GM23338 (cell line): ENCODE results near the gene FAM78A. TPM values are rescaled to one million over a fixed set of nuclear protein-coding genes. Genes with fewer than 3 reads are reported as not detected.

Experiments
- ATAC-seq: fragments of 200-7000 bp; cut with Tn5 transposase; 3 replicates; pipeline ENCODE4 v1.9.1; 2020
- DNase-seq: peaks from one replicate; pipeline ENCODE4 v3.0.0-alpha.2; 2015; ENCODE audit warnings: low spot score
- H2AFZ ChIP-seq: fragments of 200-600 bp; sonication (generic); 2 replicates; pipeline ENCODE4 v1.8.0; 2016; ENCODE audit warnings: antibody characterized with exemption, mild to moderate bottlenecking, moderate library complexity
- H3F3A ChIP-seq: fragments of 200-600 bp; sonication (generic); replicated peaks from 2 replicates; pipeline ENCODE4 v1.8.0; 2017; ENCODE audit warnings: antibody characterized with exemption, mixed run types, low read depth
- H3K27ac ChIP-seq: fragments of 200-600 bp; sonication (generic); 2 replicates; pipeline ENCODE4 v1.6.1; 2016; ENCODE audit warnings: low read depth
- H3K27me3 ChIP-seq: fragments of 200-600 bp; sonication (generic); 2 replicates; pipeline ENCODE4 v1.8.0; 2016; ENCODE audit warnings: mild to moderate bottlenecking, mixed run types, moderate library complexity; ENCODE audit not compliant: insufficient read depth
- H3K36me3 ChIP-seq: fragments of 200-600 bp; sonication (generic); 2 replicates; pipeline ENCODE4 v1.8.0; 2016; ENCODE audit warnings: mild to moderate bottlenecking; ENCODE audit not compliant: insufficient read depth
- H3K4me1 ChIP-seq: fragments of 200-600 bp; sonication (generic); 2 replicates; pipeline ENCODE4 v1.8.0; 2016; ENCODE audit warnings: mild to moderate bottlenecking, moderate library complexity; ENCODE audit not compliant: insufficient read depth
- H3K4me2 ChIP-seq: fragments of 200-600 bp; sonication (generic); 2 replicates; pipeline ENCODE4 v1.7.1; 2017; ENCODE audit warnings: mixed run types
- H3K4me3 ChIP-seq: fragments of 200-600 bp; sonication (generic); 2 replicates; pipeline ENCODE4 v1.6.1; 2016; ENCODE audit warnings: mixed run types
- H3K79me2 ChIP-seq: fragments of 200-600 bp; sonication (generic); replicated peaks from 2 replicates; pipeline ENCODE4 v1.8.0; 2017; ENCODE audit warnings: mild to moderate bottlenecking; ENCODE audit not compliant: insufficient read depth
- H3K9me2 ChIP-seq: fragments of 200-600 bp; sonication (generic); 2 replicates; pipeline ENCODE4 v1.8.0; 2017; ENCODE audit not compliant: insufficient read depth
- H4K20me1 ChIP-seq: fragments of 200-600 bp; sonication (generic); replicated peaks from 2 replicates; pipeline ENCODE4 v1.8.0; 2017; ENCODE audit warnings: mild to moderate bottlenecking; ENCODE audit not compliant: insufficient read depth
- H3K27ac Mint-ChIP-seq: 2 replicates; pipeline ENCODE4 v1.8.0; 2020; ENCODE audit warnings: inconsistent platforms, mild to moderate bottlenecking, moderate library complexity, mixed read lengths
- H3K27me3 Mint-ChIP-seq: 3 replicates; pipeline ENCODE4 v1.8.0; 2022; ENCODE audit warnings: low read depth, mild to moderate bottlenecking, moderate library complexity, mixed read lengths, inconsistent platforms; ENCODE audit not compliant: insufficient read depth, poor library complexity
- H3K36me3 Mint-ChIP-seq: 3 replicates; pipeline ENCODE4 v1.8.0; 2021; ENCODE audit warnings: low read depth, mild to moderate bottlenecking, inconsistent platforms, moderate library complexity, mixed read lengths
- H3K4me1 Mint-ChIP-seq: 3 replicates; pipeline ENCODE4 v1.8.0; 2020; ENCODE audit warnings: mild to moderate bottlenecking, inconsistent platforms, mixed read lengths
- H3K4me3 Mint-ChIP-seq: 3 replicates; pipeline ENCODE4 v1.8.0; 2021; ENCODE audit warnings: moderate library complexity, mild to moderate bottlenecking, inconsistent platforms, mixed read lengths
- H3K9me3 Mint-ChIP-seq: 3 replicates; pipeline ENCODE4 v1.8.0; 2020; ENCODE audit warnings: moderate library complexity, mild to moderate bottlenecking, inconsistent platforms, mixed read lengths
- CREB1 ChIP-seq: fragments of 250-450 bp; sonication (Bioruptor Pico); IDR thresholded peaks from 2 replicates; pipeline ENCODE4 v1.5.0; 2020; ENCODE audit warnings: low read depth, mild to moderate bottlenecking, moderate library complexity
- EZH2 ChIP-seq: fragments of 200-600 bp; sonication (generic); IDR thresholded peaks from one replicate; pipeline ENCODE4 v1.8.0; 2017; ENCODE audit warnings: antibody characterized with exemption, mild to moderate bottlenecking, low read depth; ENCODE audit not compliant: unreplicated experiment
- EZH2phosphoT487 ChIP-seq: fragments of 200-600 bp; sonication (generic); IDR thresholded peaks from one replicate; pipeline ENCODE4 v1.8.1; 2018; ENCODE audit warnings: antibody characterized with exemption; ENCODE audit not compliant: unreplicated experiment
- JUNB ChIP-seq: IDR thresholded peaks from one replicate; pipeline ENCODE4 v1.6.1; 2016; ENCODE audit warnings: antibody characterized with exemption; ENCODE audit not compliant: unreplicated experiment
- NANOG ChIP-seq: IDR thresholded peaks from 2 replicates; pipeline ENCODE4 v1.6.1; 2016; ENCODE audit warnings: antibody characterized with exemption, borderline replicate concordance
- POLR2AphosphoS5 ChIP-seq: IDR thresholded peaks from 2 replicates; pipeline ENCODE4 v1.6.1; 2016; ENCODE audit warnings: antibody characterized with exemption, low read depth
- STAT1 ChIP-seq: IDR thresholded peaks from one replicate; pipeline ENCODE4 v1.6.1; 2016; ENCODE audit warnings: antibody characterized with exemption; ENCODE audit not compliant: unreplicated experiment
- ZNF114 ChIP-seq: fragments of 250-450 bp; sonication (Bioruptor Pico); IDR thresholded peaks from 2 replicates; pipeline ENCODE4 v1.5.0; 2020; ENCODE audit warnings: mild to moderate bottlenecking, moderate library complexity
- ZNF331 ChIP-seq: fragments of 250-450 bp; sonication (Bioruptor Pico); IDR thresholded peaks from 2 replicates; pipeline ENCODE4 v1.5.0; 2020; ENCODE audit warnings: low read depth, mild to moderate bottlenecking, moderate library complexity
- polyA plus RNA-seq: library from polyadenylated mRNA; unstranded; fragments of >200 nt; fragmentation: Nextera tagmentation; extraction: Ambion mirVana; gene quantifications from 2 replicates; pipeline ENCODE4 v1.2.1, GENCODE V29; 2016
- total RNA-seq: library from RNA; depleted of rRNA; stranded (reverse); fragments of >200 nt; shearing (Covaris generic); gene quantifications from 2 replicates; pipeline ENCODE4 v1.2.3, GENCODE V29; 2014
- TF ChIP-seq, protein P1 (sequence below): IDR thresholded peaks from one replicate; pipeline ENCODE4 v1.6.1; 2018; ENCODE audit warnings: antibody characterized with exemption; ENCODE audit not compliant: unreplicated experiment
- TF ChIP-seq, protein P2 (sequence below): fragments of 250-450 bp; sonication (Bioruptor Pico); IDR thresholded peaks from 2 replicates; pipeline ENCODE4 v1.5.0; 2020; ENCODE audit warnings: mild to moderate bottlenecking, moderate library complexity
- TF ChIP-seq, protein P3 (sequence below), 2 experiments: fragments of 200-600 bp in 1 of 2; sonication (generic) in 1 of 2; conservative IDR thresholded peaks; 2 replicates each; pipeline versions ENCODE4 v1.5.1 to v1.6.1; 2016 to 2017; ENCODE audit warnings: antibody characterized with exemption in 2 of 2, low read depth in 2 of 2, mild to moderate bottlenecking in 2 of 2, moderate library complexity in 1 of 2
- TF ChIP-seq, protein P4 (sequence below): IDR thresholded peaks from 2 replicates; pipeline ENCODE4 v1.6.1; 2016; ENCODE audit warnings: antibody characterized with exemption

The FAM78A gene
- total and polyA plus RNA-seq, 2 experiments from 2014 or later: 0.57 to 2.1 TPM

DNA sequence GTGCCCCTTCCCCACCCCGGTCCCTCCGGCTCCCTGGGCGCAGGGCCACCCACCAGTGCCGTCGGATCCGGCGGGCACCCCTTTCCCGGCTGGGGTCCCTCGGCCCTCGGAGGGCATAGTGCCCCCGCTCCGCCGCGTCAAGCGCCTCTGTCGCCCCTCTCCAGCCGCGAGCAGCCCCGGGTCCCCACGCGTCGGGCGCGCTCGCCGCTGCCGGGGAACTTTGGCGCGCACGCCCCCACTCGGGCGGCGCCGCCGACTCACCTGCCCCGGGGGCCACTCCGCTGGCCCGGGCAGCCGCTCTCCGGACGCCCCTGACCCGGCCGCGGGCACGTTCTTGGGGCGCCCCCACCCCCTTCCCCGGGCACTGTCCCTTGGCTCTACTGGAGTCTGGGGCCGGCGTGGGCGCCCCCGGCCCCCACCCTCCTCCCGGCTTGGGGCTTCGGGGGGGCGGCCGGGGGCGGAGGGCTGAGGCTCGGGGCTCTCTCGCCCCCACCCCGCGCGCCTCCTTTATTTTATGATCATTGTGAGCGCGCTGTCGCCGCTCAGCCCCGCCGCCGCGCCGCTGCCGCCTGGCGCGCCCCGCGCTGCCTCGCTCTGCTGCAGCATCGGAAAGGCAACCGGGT, 1.1 kb upstream of the FAM78A start:
- Mint-ChIP-seq H3K9me3 (no peaks in the 10 kb centered on the region), H3K4me3 (no peak overlapping the region; the same call in 2 of the 3 replicates), H3K27ac (no peak overlapping the region), H3K27me3 (peaks cover 43% of the 10 kb centered on the region), H3K36me3 (no peaks in the 10 kb centered on the region), H3K4me1 (peaks cover 38% of the 10 kb centered on the region)
- Histone ChIP-seq H3K27me3 (peaks cover 33% of the 10 kb centered on the region), H3K9me2 (no peaks in the 10 kb centered on the region), H3K4me2 (peak overlapping the region; percentile 85), H4K20me1 (no peaks in the 10 kb centered on the region), H3K79me2 (no peaks in the 10 kb centered on the region), H3K4me1 (peaks cover 7% of the 10 kb centered on the region; the same call in 1 of the 2 replicates), H3K36me3 (no peaks in the 10 kb centered on the region), H2AFZ (peak overlapping the region; percentile 63; the same call in 1 of the 2 replicates), H3K4me3 (peak overlapping the region; percentile 73), H3F3A (peaks cover 26% of the 10 kb centered on the region; the same call in 1 of the 2 replicates), H3K27ac (no peak overlapping the region)
- DNase-seq (no peak), ATAC-seq (peak; percentile 1; the same call in 2 of the 3 replicates)
- TF ChIP-seq, protein P1, sequence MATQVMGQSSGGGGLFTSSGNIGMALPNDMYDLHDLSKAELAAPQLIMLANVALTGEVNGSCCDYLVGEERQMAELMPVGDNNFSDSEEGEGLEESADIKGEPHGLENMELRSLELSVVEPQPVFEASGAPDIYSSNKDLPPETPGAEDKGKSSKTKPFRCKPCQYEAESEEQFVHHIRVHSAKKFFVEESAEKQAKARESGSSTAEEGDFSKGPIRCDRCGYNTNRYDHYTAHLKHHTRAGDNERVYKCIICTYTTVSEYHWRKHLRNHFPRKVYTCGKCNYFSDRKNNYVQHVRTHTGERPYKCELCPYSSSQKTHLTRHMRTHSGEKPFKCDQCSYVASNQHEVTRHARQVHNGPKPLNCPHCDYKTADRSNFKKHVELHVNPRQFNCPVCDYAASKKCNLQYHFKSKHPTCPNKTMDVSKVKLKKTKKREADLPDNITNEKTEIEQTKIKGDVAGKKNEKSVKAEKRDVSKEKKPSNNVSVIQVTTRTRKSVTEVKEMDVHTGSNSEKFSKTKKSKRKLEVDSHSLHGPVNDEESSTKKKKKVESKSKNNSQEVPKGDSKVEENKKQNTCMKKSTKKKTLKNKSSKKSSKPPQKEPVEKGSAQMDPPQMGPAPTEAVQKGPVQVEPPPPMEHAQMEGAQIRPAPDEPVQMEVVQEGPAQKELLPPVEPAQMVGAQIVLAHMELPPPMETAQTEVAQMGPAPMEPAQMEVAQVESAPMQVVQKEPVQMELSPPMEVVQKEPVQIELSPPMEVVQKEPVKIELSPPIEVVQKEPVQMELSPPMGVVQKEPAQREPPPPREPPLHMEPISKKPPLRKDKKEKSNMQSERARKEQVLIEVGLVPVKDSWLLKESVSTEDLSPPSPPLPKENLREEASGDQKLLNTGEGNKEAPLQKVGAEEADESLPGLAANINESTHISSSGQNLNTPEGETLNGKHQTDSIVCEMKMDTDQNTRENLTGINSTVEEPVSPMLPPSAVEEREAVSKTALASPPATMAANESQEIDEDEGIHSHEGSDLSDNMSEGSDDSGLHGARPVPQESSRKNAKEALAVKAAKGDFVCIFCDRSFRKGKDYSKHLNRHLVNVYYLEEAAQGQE: no peak
- TF ChIP-seq, protein P2, sequence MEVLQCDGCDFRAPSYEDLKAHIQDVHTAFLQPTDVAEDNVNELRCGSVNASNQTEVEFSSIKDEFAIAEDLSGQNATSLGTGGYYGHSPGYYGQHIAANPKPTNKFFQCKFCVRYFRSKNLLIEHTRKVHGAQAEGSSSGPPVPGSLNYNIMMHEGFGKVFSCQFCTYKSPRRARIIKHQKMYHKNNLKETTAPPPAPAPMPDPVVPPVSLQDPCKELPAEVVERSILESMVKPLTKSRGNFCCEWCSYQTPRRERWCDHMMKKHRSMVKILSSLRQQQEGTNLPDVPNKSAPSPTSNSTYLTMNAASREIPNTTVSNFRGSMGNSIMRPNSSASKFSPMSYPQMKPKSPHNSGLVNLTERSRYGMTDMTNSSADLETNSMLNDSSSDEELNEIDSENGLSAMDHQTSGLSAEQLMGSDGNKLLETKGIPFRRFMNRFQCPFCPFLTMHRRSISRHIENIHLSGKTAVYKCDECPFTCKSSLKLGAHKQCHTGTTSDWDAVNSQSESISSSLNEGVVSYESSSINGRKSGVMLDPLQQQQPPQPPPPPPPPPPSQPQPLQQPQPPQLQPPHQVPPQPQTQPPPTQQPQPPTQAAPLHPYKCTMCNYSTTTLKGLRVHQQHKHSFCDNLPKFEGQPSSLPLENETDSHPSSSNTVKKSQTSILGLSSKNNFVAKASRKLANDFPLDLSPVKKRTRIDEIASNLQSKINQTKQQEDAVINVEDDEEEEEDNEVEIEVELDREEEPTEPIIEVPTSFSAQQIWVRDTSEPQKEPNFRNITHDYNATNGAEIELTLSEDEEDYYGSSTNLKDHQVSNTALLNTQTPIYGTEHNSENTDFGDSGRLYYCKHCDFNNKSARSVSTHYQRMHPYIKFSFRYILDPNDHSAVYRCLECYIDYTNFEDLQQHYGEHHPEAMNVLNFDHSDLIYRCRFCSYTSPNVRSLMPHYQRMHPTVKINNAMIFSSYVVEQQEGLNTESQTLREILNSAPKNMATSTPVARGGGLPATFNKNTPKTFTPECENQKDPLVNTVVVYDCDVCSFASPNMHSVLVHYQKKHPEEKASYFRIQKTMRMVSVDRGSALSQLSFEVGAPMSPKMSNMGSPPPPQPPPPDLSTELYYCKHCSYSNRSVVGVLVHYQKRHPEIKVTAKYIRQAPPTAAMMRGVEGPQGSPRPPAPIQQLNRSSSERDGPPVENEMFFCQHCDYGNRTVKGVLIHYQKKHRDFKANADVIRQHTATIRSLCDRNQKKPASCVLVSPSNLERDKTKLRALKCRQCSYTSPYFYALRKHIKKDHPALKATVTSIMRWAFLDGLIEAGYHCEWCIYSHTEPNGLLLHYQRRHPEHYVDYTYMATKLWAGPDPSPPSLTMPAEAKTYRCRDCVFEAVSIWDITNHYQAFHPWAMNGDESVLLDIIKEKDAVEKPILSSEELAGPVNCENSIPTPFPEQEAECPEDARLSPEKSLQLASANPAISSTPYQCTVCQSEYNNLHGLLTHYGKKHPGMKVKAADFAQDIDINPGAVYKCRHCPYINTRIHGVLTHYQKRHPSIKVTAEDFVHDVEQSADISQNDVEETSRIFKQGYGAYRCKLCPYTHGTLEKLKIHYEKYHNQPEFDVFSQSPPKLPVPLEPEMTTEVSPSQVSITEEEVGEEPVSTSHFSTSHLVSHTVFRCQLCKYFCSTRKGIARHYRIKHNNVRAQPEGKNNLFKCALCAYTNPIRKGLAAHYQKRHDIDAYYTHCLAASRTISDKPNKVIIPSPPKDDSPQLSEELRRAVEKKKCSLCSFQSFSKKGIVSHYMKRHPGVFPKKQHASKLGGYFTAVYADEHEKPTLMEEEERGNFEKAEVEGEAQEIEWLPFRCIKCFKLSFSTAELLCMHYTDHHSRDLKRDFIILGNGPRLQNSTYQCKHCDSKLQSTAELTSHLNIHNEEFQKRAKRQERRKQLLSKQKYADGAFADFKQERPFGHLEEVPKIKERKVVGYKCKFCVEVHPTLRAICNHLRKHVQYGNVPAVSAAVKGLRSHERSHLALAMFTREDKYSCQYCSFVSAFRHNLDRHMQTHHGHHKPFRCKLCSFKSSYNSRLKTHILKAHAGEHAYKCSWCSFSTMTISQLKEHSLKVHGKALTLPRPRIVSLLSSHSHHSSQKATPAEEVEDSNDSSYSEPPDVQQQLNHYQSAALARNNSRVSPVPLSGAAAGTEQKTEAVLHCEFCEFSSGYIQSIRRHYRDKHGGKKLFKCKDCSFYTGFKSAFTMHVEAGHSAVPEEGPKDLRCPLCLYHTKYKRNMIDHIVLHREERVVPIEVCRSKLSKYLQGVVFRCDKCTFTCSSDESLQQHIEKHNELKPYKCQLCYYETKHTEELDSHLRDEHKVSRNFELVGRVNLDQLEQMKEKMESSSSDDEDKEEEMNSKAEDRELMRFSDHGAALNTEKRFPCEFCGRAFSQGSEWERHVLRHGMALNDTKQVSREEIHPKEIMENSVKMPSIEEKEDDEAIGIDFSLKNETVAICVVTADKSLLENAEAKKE (CRISPR knock-in tag): no peak
- TF ChIP-seq, protein P3, sequence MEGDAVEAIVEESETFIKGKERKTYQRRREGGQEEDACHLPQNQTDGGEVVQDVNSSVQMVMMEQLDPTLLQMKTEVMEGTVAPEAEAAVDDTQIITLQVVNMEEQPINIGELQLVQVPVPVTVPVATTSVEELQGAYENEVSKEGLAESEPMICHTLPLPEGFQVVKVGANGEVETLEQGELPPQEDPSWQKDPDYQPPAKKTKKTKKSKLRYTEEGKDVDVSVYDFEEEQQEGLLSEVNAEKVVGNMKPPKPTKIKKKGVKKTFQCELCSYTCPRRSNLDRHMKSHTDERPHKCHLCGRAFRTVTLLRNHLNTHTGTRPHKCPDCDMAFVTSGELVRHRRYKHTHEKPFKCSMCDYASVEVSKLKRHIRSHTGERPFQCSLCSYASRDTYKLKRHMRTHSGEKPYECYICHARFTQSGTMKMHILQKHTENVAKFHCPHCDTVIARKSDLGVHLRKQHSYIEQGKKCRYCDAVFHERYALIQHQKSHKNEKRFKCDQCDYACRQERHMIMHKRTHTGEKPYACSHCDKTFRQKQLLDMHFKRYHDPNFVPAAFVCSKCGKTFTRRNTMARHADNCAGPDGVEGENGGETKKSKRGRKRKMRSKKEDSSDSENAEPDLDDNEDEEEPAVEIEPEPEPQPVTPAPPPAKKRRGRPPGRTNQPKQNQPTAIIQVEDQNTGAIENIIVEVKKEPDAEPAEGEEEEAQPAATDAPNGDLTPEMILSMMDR (conservative IDR thresholded peaks at IDR 0.05; ENCODE audit: low read depth in 2 of 2): no peak
- TF ChIP-seq EZH2 (no peak), STAT1 (no peak), ZNF331 (no peak), POLR2AphosphoS5 (no peak), JUNB (no peak), NANOG (no peak), CREB1 (CRISPR knock-in tag) (no peak), EZH2phosphoT487 (no peak), ZNF114 (CRISPR knock-in tag) (no peak)
- TF ChIP-seq, protein P4, sequence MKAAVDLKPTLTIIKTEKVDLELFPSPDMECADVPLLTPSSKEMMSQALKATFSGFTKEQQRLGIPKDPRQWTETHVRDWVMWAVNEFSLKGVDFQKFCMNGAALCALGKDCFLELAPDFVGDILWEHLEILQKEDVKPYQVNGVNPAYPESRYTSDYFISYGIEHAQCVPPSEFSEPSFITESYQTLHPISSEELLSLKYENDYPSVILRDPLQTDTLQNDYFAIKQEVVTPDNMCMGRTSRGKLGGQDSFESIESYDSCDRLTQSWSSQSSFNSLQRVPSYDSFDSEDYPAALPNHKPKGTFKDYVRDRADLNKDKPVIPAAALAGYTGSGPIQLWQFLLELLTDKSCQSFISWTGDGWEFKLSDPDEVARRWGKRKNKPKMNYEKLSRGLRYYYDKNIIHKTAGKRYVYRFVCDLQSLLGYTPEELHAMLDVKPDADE: no peak
